Erythroblast (primary cell): ENCODE data around the gene SLC37A2.

Source experiments
- GATA1 ChIP-seq: IDR thresholded peaks from 2 replicates; pipeline ENCODE4 v1.6.1; 2011; ENCODE audit warnings: low read depth, mild to moderate bottlenecking, control low read depth, low read length, moderate library complexity
- POLR2A ChIP-seq: IDR thresholded peaks from 2 replicates; pipeline ENCODE4 v1.6.1; 2011; ENCODE audit warnings: mild to moderate bottlenecking, low read length

- TF ChIP-seq POLR2A (no peak), GATA1 (no peak)
These were observed 7.9 kb upstream of the SLC37A2 start for GRCh38 chr11:125055107-125055715.
